ENCODE results near the gene CALML4. TPM values are rescaled to one million over a fixed set of nuclear protein-coding genes. Genes with fewer than 3 reads are reported as not detected.
"Not testable (repeated sequence)": the region's sequence is repeated elsewhere in the genome, so short reads cannot be mapped to it uniquely, and the experiment has no call there.

Gene CALML4
- total RNA-seq, 4 donors from 2014 or later: 8.6 to 10.3 (median 9.0) TPM

- DNase-seq (ENCODE audit: low spot score) (peak; percentile 48), ATAC-seq (ENCODE audit: low FRiP score) (peak; percentile 96)
- no peak for TF ChIP-seq CTCF (IDR thresholded peaks at IDR 0.05)
Observed at GRCh38 chr15:68229386-68230156, 24.4 kb upstream of the CALML4 start, which contains the start of gene CLN6. CLN6 (minus strand) TSS chr15:68229728; CDS start chr15:68229584, 144 bp downstream.

GRCh38 chr15:68228971-68229385 lies 23.8 kb upstream of the CALML4 start:
- DNase-seq (ENCODE audit: low spot score) (no peak), ATAC-seq (ENCODE audit: low FRiP score) (peak; percentile 2)
- TF ChIP-seq CTCF (IDR thresholded peaks at IDR 0.05): no peak

- no peak for ATAC-seq (ENCODE audit: low FRiP score)
- no peak for TF ChIP-seq CTCF (IDR thresholded peaks at IDR 0.05)
- DNase-seq (ENCODE audit: low spot score): no peak
Observed at GRCh38 chr15:68228143-68228970, 23.2 kb upstream of the CALML4 start.

GRCh38 chr15:68227643-68228142 lies 22.6 kb upstream of the CALML4 start:
- ATAC-seq (ENCODE audit: low FRiP score): no peak
- no peak for TF ChIP-seq CTCF (IDR thresholded peaks at IDR 0.05)
- no peak for DNase-seq (ENCODE audit: low spot score)

GRCh38 chr15:68225442-68225841 lies 20.3 kb upstream of the CALML4 start:
- not testable (repeated sequence) for DNase-seq (ENCODE audit: low spot score); ATAC-seq (ENCODE audit: low FRiP score)

- DNase-seq (ENCODE audit: low spot score): peak; percentile 17
- TF ChIP-seq CTCF (IDR thresholded peaks at IDR 0.05): no peak
Observed at GRCh38 chr15:68224546-68225250, 19.6 kb upstream of the CALML4 start.

GRCh38 chr15:68224108-68224507 lies 19.0 kb upstream of the CALML4 start:
- ATAC-seq (ENCODE audit: low FRiP score) (no peak), DNase-seq (ENCODE audit: low spot score) (no peak)
- TF ChIP-seq CTCF (IDR thresholded peaks at IDR 0.05): no peak

More at GRCh38 chr15:68224546-68225250, 19.6 kb upstream of the CALML4 start:
- no peak for ATAC-seq (ENCODE audit: low FRiP score)

Data from omental fat pad (tissue), 4 donors.